ENCODE results near the gene SPEM3.
"Not testable (repeated sequence)": the region's sequence is repeated elsewhere in the genome, so short reads cannot be mapped to it uniquely, and the experiment has no call there.

The SPEM3 gene

DNA sequence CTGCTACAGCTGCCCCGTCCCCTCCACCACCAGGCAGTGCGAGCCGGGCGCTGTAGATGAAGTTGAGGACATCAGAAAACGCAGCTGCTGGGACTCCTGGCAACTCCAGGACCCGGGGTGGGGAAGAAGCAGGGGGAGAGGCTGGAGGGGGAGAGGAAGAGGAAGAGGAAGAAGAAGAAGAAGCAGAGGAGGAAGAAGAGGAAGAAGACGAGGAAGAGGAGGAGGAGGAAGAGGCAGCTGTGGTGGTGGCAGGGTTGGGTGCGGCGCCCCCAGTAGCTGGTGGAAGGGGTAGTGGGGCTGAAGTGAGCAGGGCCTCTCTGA, 37.6 kb downstream of the SPEM3 start:
- no peak overlapping the region for H3K27ac ChIP-seq
- TF ChIP-seq, protein P1, sequence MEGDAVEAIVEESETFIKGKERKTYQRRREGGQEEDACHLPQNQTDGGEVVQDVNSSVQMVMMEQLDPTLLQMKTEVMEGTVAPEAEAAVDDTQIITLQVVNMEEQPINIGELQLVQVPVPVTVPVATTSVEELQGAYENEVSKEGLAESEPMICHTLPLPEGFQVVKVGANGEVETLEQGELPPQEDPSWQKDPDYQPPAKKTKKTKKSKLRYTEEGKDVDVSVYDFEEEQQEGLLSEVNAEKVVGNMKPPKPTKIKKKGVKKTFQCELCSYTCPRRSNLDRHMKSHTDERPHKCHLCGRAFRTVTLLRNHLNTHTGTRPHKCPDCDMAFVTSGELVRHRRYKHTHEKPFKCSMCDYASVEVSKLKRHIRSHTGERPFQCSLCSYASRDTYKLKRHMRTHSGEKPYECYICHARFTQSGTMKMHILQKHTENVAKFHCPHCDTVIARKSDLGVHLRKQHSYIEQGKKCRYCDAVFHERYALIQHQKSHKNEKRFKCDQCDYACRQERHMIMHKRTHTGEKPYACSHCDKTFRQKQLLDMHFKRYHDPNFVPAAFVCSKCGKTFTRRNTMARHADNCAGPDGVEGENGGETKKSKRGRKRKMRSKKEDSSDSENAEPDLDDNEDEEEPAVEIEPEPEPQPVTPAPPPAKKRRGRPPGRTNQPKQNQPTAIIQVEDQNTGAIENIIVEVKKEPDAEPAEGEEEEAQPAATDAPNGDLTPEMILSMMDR (conservative IDR thresholded peaks at IDR 0.05), result no peak

DNA sequence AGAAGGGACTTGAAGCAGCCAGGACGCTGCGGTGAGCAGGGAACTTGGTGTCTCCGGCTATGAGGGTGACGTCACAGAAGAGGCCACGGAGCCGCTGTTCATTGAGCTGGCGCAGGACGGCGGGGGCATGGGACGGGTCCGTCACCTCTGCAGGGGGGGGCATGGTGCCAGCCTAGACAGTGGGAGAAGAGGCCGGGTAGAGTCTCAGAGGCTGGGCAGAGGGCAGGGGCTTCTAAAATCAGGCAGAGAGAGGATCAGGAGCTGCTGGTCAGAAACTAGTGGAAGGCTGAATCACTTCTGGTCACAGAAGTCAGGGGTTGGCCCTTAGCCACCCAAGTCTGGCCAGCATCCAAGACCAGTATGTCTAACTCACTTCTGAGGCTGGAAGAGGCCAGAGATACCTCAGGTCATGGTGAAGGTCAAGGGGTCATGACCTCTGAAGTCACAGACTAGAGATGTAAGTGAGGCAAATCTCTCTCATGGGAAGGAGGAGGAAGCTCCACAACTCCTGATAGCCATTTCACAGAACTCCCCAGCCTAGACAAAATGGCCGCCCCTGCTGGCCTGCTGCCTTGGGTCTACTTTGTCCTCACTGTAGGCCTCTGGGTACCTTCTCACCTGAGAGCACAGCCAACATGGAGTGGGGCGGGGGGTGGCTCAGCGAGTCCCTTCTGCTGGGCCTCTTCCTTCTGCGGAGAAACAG, 38.1 kb downstream of the SPEM3 start:
- TF ChIP-seq, protein P1 (conservative IDR thresholded peaks at IDR 0.05), result no peak
- no peak overlapping the region for H3K27ac ChIP-seq

- no peak overlapping the region for H3K27ac ChIP-seq
- TF ChIP-seq, protein P1 (conservative IDR thresholded peaks at IDR 0.05), result no peak
Measured at GRCh38 chr17:7467498-7467897, 38.8 kb downstream of the SPEM3 start.

DNA sequence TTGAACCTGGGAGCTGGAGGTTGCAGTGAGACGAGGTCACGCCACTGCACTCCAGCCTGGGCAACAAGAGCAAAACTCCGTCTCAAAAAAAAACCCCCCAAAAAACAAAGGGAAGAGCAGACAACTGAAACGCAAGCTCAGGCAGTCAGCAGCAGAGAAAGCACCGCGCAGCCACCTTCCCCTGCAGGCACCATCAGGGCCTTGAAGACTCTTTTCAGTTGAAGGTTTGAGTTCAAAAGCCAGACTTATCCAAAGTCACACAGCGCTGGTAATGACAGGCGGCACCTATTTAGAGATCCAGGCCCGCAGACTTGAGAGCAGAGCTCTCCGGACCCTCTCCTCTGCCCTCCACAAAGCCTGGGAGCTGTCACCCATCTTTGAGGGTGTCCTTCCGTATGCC, 39.6 kb downstream of the SPEM3 start:
- no peak overlapping the region for H3K27ac ChIP-seq
- TF ChIP-seq, protein P1 (conservative IDR thresholded peaks at IDR 0.05), result no peak

DNA sequence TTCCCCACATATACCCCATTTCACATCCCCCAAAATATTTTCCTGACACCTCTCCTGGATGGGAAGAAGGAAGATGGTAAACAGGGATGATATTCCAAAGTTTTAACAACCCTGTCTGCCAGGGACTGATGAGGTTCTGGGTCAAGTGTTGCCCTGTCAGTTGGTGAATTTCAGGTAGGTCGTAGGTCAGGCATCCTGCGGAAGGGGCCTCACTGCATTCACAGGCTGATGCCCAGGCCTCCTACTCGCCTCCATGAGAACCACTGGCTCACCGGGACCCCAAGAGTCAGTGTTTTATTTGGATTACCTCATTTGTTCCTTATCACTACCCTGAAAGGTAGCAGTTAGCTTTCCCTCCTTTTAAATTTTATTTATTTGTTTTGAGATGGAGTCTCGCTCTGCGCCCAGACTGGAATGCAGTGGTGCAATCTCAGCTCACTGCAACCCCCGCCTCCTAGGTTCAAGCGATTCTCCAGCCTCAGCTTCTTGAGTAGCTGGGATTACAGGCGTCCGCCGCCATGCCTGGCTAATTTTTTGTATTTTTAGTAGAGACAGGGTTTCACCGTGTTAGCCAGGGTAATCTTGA, 40.2 kb downstream of the SPEM3 start:
- no peak overlapping the region for H3K27ac ChIP-seq
- TF ChIP-seq, protein P1 (conservative IDR thresholded peaks at IDR 0.05), result no peak

DNA sequence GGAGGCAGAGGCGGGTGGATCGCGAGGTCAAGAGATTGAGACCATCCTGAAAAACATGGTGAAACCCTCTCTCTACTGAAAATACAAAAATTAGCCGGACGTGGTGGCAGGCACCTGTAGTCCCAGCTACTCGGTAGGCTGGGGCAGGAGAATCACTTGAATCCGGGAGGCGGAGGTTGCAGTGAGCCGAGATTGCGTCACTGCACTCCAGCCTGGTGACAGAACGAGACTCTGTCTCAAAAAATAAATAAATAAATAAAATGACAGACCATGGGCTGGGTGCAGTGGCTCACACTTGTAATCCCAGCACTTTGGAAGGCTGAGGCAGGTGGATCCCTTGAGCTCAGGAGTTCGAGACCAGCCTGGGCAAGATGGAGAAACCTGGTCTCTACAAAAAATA, 41.2 kb downstream of the SPEM3 start:
- H3K27ac ChIP-seq, result not testable (repeated sequence)

- H3K27ac ChIP-seq, result not testable (repeated sequence)
Measured at GRCh38 chr17:7470457-7470973, 41.9 kb downstream of the SPEM3 start.

DNA sequence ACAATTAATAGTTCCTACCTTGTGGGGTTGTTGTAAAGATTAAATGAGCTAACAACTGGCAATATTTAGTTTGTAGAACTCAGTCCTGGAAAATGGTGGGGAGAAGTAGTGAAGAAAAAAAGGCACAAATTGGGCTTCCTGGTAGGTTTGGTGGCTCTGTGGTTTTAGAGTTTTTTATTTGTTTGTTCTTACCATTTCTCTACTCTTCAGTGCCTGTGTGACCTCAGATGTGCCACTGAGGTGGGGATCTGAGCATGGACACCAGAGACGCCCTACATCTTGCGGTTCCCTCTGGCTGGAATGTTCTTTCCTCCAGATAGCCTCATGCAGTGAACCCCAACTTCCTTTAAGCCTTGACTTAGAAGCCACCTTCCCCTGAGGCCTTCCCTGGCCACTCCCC, 43.1 kb downstream of the SPEM3 start:
- no peak overlapping the region for H3K27ac ChIP-seq
- TF ChIP-seq, protein P1 (conservative IDR thresholded peaks at IDR 0.05), result no peak

DNA sequence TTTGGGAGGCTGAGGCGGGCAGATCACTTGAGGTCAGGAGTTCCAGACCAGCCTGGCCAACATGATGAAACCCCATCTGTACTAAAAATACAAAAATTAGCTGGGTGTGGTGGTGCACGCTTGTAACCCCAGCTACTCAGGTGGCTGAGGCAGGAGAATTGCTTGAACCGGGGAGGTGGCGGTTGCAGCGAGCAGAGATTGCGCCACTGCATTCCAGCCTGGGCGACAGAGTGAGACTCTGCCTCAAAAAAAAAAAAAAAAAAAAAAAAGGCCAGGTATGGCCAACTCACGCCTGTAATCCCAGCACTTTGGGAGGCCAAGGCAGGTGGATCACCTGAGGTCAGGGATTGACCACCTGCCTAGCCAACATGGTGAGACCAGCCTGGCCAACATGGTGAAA, 46.1 kb downstream of the SPEM3 start:
- not testable (repeated sequence) for H3K27ac ChIP-seq

All from VCaP (cell line).